GM15510 (cell line): ENCODE results near the gene TGM5.
A peak's percentile ranks its signal among the peaks of the same experiment; 100 is the strongest.

Experiments used
- POLR2A ChIP-seq: IDR thresholded peaks from 3 replicates; pipeline ENCODE4 v1.6.1; 2011; ENCODE audit warnings: borderline replicate concordance; ENCODE audit not compliant: insufficient read length; ENCODE audit errors: extremely low read depth

TGM5 gene

DNA sequence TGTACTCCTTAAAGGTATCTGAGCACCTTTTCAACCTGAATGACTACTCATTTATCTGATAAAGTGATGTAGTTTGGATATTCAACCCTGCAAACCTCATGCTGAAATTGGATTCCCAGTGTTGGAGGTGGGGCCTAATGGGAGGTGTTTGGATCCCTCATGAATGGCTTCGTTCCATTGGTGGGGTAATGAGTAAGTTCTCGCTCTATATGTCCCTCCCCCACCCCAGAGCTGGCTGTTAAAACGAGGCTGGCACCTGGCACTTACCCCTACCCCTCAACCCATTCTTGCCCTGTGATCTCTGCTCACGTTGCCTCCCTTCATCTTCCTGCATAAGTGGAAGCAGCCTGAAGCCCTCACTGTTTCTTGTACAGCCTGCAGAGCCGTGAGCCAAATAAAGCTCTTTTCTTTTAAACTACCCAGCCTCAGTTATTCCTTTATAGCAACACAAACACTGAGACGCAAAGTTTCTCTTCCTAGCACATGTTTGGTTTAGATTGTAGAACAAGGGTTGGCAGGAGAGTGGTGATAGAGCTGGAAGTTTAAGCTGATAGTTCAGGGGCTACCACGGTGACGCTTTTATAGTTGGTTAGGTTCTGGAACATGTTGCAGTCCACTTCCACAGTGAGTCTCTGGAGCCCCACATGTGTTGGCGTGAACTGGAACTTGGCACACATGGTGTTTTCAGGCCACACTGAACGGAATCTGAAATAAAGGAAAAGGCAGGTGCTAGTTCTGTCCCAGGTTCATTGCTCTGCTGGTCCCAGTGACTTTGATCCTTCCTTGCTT lies 69.8 kb downstream of the TGM5 start:
- no peak for TF ChIP-seq POLR2A

DNA sequence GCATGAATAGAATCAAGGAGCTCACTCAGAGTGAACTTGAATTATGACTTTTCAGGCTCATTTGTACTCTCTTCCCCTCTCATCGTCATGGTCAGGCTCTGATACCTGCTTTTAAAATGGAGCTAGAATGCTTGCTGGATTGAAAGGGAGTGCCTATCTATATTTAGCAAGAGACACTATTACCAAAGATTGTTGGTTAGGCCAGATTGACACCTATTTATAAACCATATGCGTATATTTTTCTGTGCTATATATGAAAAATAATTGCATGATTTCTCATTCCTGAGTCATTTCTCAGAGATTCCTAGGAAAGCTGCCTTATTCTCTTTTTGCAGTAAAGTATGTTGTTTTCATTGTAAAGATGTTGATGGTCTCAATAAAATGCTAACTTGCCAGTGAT lies 71.9 kb downstream of the TGM5 start:
- TF ChIP-seq POLR2A: no peak

DNA sequence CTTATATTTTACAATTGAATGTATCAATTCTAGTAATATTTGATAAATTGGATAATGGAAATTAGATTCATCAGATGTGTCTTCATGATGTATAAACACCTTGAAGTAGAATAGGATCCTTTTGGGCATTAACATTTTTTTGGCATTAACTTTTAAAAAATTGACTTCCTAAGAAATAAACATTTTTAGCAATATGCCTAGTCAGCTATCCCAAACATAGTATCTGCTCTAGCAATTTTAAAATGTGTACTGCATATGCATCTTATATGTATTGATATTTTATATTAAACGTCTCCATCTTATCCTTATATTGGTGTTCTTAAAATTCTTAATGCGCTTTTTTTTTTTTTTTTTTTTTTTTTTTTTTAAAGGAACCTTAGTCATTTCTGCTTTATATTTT lies 73.0 kb downstream of the TGM5 start:
- no peak for TF ChIP-seq POLR2A

DNA sequence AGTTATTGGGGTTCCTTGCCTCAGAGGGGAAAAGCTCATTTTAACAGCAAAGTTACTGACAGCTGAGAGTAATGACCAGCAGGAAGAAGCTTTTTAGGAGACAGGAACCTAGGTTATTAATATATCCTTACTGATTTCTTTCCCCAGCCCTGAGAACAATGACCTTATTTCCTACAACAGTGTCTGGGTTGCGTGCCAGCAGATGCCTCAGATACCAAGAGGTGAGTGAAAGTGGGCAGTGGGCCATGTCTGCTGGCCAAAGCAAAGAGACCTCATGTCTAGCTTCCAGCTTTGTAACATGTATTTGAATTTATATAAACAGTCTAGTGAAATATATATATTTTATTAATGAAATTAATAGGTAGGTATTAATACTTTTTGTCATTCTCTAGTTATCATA lies 76.5 kb downstream of the TGM5 start:
- TF ChIP-seq POLR2A: no peak

DNA sequence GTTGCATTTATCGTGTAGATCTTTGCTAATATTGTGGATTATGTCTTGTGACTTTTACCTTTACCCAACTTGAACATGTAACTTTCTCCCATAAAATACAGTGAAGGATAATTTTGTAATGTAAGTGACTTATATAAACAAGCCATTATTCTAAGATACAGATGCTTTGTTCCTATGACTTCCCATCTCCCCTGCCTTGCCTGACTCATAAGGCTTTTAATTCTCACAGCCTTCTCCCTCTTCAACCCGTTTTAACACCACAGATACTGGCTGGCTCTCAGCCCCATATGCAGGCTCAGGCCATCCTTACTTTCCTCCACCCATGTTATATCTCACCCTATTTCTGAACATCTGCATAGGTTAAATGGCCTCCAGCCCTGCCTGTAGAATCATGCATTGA lies 77.4 kb downstream of the TGM5 start:
- TF ChIP-seq POLR2A: no peak

DNA sequence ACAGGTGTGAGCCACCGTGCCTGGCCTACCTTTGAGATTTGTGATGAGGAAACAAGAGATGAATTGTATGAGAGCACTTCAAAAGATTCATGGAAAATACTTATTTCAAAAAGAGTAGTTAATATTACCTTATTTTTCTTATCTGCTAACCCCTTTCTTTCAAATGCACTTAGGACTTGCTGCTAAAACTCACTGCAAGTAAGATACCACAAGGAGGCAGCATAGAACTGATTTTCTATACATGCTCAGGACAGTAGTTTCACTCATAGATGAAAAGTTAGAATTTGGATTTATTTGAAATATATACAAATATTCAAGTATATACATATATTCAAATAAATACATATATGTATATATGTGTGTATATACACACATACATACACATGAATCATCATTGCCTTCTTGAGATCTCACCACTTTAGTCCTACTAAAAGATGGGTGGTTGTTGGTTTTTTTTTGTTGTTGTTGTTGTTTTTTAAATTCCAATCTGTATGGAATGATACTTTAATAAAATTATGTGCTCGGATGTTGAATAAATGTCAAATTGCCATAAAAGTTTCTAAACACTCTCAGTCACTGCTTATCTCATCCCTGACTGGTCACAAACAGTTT lies 79.1 kb downstream of the TGM5 start:
- TF ChIP-seq POLR2A: no peak

DNA sequence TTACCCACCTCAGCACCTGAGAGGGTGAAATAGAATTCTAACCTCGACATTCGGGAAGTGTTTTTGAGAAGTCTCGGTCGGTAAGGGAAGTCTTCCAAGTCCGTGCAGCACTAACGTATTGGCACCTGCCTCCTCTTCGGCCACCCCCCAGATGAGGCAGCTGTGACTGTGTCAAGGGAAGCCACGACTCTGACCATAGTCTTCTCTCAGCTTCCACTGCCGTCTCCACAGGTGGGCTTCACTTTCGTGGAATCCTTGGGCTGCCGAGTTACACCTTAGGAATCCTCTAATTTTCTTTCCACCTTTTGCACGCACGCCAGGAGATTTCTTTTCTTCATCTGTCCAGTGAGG lies 80.8 kb downstream of the TGM5 start:
- no peak for TF ChIP-seq POLR2A

DNA sequence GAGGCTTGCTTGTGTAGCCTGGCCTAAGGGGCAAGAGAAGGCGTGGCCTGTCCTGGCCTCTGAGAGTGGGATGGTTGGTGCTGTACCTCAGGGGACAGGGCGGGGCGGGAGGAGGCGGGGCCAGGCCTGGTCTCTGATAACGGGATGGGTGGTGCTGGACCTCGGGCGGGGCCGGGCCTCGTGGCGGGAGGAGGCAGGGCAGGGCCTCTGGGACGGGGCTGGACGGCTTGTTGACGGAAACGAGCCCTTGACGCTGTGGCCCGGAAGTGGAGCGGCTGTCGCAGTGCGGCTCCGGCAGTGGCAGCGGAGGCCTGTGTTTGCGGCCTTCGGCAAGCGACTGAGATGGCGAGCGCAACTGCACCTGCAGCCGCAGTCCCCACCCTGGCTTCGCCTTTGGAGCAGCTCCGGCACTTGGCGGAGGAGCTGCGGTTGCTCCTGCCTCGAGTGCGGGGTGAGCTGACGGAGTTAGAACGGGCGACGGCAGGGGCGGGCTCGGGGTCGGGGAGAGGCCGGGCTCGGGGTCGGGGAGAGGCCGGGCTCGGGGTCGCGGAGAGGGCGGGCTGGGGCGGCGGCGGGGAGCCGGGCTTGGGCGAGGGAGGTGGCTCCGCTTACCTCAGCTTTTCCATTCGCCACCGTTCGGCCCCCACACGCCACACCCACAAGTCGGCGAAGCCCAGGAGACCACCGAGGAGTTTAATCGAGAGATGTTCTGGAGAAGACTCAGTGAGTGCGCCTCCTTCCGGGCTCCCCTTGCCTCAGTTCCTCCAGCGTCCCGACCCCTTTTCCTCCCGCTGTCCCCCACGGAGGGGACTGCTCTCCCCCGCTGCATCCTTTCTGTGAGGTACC lies 81.3 kb downstream of the TGM5 start, which contains the start of gene CCNDBP1:
TSS of gene CCNDBP1 (plus strand) at position 247 of the 846 bp plus-strand sequence. CDS start at position 343, 96 bp downstream.
- peak; percentile 93 for TF ChIP-seq POLR2A

DNA sequence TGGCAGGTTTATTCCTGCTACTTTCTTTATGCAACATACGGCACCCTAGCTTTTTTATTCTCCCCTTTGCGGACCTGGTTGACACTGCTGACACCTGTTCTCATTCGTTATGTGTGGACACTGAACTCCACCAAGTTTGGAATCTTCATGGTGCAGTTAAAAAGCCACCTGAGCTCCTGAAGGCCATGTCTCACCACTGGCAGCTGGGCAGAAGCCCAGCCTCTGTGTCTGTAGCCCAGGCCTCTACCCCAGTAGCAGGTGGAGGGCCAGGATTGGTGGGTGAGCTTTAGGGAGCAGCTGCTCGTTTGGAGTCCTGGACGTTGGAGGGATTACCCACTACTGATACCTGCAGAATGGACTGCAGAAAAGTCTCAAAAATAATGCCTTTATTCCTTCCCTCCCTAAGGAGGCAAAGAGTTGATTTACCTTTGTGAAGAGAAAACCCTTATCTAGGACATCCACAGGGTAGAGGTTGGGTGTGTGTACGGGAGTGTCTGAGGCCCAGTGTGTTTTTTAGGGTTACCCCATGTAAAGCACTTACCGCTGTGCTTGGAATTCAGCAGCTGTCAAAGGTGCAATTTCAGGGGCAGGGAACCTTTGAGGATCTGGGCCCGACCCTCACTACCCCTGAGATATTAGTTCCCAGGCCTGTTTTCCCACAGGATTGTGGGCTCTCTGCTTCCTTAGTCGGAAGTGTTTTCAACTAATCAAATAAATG lies 82.2 kb downstream of the TGM5 start:
- TF ChIP-seq POLR2A: no peak

DNA sequence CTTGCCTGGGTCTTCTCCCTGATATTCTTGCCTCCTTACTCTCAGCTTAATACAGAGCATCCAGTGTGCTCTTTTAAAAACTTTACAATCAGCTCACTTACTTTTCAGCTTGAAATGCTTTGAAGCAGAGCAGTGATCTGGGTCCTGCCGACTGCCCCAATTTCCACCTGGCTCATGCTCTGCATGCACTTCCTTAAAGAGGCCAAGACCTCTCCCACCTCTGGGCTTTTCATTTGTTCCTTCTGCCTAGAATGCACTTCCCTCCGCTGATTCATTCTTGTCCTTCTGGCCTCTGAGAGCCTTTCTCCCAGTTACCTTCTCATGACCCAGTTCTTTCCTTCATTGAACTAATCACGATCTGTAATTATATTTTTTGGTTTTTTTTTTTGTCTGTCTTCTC lies 83.5 kb downstream of the TGM5 start:
- TF ChIP-seq POLR2A: no peak
